Medulla oblongata (tissue), 1 donor: ENCODE data around the gene NTHL1.

Experiments used
- DNase-seq: peaks from one replicate; pipeline ENCODE4 v3.0.0-alpha.2; 2015; ENCODE audit errors: extremely low spot score

The NTHL1 gene

DNA sequence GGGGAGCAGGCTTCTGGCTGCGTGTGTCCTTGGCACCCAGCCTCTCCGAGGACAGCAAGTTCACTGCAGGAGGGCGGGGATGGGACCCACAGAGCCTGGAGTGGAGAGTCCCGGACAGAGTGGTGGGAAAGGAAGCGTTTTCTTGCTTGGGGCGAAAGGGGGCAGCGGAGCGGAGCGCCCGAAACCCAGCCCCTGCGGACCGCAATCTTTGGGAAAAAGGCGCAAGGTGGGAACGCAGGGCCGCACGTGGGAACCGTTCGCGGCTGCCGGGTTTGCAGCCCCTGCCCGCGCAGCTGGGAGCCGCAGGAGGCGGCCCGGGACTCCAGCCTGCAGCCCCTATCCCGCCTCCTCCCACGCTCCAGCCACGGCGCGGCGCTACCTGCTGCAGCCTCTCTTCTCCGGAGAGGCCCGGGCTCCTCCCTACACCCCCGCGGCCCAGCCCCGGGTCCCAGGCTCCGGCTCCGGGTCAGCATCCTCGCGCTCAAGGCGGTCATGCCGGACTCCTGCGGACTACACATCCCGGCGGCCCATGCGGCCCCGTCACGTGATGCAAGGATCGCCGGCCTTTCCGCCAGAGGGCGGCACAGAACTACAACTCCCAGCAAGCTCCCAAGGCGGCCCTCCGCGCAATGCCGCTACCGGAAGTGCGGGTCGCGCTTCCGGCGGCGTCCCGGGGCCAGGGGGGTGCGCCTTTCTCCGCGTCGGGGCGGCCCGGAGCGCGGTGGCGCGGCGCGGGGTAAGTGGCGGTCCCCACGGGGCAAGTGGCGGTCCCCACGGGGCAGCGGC lies at the start of gene NTHL1, which contains the start of gene TSC2:
Gene NTHL1, minus strand, starts transcription at position 505 of the 786 bp plus-strand sequence. Its CDS starts 11 bp downstream, at position 494.
Gene TSC2, plus strand, starts transcription at position 656 of the 786 bp plus-strand sequence. CDS start 631 bp downstream, outside the sequence.
- DNase-seq = peak; percentile 97

DNA sequence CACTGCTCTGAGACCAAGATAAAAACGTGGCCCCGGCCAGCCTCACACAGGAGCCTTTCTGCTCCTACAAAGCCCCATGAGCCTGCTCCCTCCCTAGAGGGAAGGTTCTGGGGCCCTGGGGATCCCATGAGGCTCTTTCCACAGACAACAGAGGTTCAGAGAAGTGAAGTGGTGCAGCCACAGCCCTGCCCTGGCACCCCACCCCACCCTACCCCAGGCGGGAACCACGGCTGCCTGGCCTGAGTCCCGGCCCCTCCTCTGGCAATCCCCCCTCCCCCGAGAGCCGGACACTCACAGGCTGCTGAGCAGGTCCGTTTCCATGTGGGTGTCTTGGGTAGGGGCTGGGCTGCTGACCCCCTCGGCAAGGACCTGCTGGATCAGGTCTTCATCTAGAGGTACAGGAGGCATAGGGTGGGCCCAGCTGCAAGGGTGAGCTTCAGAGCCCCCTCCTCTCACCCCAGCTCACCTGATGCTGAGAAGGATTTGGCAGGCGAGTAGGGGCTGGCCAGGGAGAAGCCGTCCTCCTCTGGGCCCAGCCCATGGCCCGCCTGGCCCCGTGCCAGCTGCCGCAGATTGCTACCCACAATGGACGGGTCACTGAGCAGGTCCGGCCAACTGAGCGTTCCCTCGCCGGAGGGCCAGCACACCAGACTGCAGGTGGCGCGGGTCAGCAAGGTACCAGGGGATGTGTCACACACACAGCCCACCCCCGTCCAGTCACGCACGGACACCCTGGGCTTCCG lies 49.4 kb upstream of the NTHL1 start:
- DNase-seq = no peak

DNA sequence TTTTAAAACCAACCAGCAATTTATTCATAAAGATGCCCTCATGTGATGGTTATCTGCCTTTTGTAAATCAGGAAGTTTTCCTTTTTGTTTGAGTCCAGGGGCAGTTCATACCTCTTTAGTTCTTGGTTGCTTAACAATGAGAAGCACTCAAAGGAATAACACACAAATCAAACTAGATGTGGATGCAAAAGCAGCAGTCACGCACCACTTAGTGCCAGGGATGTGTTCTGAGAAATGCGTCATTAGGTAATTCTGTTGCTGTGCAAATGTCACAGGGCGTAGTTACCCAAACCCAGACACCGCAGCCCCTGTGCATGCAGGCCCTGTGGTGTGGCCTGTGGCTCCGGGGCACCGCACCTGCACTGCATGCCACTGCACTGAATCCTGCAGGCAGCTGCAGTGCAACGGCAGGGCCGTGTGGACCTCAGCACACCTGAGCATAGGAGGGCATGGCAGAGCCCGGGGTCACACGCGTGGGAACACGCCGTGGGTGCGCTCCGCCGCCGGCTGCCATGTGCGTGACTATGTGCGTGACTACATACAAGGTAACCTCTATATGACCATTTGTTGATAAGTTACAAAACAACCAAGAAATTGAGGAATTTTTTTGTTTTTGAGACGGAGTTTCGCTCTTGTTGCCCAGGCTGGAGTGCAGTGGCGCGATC lies 48.4 kb upstream of the NTHL1 start:
- DNase-seq = no peak

DNA sequence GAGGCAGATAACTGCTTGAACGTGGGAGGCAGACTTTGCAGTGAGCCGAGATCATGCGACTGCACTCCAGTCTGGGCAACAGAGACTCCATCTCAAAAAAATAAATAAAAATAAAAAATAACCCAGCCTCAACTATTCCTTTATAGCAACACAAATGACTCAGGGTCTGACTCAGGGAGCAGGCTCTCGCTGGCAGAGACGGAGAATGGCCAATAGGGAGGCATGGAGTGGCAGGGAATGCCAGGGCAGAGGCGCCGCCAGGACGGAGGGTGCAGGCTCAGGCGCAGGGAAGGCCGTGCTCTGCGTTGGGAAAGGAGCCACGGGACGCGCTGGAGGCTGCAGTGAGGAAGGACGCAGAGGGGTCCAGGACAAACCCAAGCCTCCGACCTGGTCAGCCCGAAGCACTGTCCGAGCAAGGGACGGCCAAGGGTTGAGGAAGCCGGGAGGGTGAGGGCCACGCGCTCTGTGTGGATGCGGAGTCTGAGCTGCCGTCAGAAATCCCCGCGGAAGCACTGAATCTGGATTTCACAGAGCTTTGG lies 47.8 kb upstream of the NTHL1 start:
- no peak for DNase-seq

DNA sequence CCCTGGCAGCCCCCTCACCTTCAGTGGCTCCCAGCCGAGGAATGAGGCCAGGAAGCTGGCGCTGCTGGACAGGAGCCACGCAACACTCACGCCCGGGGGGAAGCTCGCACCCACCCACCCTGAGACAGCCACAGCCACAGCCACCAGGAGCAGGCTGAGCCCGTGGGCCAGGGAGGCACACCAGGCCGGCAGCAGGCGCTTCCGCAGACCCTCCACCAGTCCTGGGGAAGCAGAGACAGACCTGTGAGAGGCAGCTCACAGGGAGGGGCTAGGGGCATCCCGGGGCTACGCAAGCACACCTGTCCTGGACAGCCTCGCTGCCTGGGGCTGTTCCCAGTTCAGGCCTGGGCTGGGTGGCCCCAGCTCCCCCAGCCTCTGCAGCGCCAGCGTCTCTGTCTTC lies 46.2 kb upstream of the NTHL1 start:
- no peak for DNase-seq

DNA sequence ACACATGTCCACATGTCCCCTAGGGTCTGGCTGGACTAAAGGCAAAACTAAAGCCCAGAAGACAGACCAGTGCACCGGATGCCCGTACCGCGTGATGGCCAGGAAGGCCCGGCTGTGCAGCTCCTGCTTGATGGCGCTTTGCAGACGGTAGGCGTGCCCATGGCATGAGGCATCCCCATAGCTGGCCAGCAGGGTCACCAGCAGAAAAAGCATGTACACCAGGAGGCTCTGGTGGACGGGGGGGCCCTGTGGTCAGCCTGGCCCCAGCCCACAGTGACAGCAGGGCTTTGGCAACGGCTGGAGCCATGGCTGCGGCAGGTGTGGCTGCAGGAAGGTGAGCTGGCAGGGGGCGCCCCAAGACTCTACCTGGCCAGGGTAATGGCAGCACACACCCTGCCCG lies 45.2 kb upstream of the NTHL1 start:
- DNase-seq = no peak

DNA sequence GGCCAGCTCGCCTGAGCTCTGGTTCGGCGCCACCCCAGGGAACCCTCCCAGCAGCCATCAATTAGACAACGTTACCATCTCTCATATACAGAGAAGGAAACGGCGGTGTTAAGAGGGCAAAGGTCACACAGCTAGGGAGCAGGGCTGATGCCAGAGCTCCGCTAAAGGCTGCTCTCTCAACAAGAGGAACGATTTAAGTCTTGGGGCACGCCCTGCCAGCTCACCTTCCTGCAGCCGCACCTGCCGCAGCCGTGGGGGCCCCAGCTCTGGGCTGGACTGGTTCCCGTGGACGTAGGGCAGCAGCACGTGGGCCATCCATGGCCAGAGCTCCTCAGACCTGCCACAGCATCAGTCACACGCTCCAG lies 44.6 kb upstream of the NTHL1 start:
- DNase-seq = no peak

DNA sequence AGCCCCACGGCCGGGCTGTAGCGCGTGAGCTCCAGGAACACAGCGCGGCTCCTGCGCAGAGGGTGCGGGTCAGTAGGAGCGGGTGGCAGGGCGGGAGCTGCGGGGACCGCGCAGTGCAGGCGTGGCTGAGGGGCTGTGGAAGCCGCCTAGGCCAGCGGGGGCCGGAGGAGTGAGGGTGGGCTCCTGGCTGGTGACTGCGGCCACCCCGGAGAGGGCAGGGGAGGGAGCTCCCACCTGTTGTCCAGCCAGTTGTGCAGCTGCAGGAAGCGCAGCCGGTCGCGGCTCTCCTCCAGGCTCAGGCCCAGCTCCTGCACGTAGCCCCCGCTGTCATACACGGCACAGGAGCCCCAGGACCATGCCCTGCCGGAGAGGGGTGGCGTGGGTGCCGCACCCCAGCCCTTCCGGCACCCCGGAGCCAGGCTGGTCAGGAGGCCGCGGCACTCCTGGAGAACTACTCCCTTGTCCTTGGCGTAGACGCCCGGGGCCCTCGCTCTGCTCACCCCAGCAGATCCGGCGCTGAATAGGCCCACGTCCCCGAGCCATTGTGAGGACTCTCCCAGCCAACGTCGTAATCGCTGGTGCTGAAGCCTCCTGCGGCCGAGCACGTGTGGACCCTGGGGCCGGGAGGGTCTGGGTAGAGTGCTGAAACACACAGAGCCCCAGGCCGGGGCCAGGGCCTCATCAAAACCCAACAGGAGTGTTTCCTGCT lies 44.1 kb upstream of the NTHL1 start:
- DNase-seq = no peak

DNA sequence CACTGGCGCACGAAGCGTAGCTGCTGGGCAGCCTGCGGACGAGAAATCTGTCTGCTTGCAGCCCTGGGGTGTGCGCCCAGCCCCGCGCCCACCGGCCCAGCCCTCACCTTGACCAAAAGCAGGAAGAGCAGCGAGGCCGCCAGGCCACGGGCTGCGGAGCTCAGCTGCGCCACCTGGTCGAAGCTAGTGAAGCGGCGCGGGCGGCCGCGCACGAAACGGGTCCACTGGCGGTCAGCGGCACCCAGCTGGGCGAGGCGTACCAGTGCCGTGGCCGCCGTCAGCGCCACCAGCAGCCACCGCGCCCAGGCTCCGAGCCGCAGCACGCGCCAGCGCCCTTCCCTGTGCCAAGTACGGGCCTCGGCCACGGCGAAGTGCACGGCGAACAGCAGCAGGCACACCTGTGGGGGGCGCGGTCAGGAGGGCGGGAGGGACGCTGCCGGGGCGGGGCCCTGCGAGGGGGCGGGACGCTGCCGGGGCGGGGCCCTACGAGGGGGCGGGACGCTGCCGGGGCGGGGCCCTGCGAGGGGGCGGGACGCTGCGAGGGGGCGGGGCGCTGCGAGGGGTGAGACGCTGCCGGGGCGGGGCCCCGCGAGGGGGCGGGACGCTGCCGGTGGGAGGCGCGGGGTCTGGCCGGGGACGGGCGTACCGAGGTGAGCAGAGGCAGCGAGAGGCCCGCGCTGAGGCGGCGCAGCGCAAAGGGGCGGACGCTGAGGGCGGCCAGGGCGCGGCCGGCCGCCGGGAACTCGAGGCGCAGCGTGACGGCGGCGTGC lies 43.3 kb upstream of the NTHL1 start:
- DNase-seq = no peak

DNA sequence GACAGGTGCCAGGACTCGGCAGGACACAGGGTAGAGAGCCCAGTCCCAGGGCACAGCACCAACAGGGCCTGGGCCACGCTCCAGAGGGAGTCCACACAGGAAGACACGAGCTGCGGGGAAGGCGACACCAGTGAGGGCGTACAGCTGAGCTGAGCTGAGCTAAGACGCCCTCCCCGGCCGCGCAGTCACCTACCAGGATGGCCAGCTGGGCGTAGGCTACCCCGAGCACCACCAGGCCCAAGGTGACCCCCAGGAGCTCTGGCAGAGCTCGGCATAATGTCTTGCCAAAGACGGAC lies 42.8 kb upstream of the NTHL1 start:
- peak; percentile 35 for DNase-seq

DNA sequence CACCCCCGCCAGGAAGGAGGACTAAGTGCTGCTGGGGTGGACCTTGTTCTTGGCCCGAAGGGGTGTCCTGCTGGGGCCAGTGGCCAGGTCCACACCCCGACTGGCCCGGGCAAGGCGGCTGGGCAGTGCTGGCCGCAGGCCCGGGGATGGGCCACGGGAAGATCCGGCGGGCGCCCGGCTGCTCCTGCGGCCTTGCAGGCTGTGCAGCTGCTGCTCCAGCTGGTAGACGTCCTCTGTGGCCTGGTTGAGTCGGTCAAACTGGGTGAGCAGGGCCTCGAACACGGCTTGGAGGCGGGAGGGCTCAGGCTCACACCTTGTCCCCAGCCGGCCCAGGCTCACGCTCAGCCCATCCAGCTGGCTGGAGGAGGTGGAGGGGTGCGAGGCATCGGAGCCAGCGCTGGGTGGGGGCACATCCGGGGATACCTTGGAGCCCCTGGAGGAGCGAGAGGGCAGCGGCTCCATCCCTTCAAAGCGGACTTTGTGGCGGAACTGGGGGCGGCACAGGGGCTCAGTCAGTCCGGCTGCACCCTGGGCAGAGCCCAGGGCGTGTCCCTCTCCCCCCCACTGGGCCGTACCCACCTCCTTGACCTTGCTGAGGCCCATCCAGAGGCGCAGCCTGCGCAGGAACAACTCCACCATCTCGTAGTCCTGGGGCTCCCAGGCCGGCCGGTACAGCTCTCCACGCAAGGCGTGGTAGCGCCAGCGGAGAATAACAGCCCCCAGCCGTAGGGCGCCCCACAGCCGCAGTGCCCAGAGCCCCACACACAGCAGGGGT lies 42.3 kb upstream of the NTHL1 start:
- DNase-seq = no peak

DNA sequence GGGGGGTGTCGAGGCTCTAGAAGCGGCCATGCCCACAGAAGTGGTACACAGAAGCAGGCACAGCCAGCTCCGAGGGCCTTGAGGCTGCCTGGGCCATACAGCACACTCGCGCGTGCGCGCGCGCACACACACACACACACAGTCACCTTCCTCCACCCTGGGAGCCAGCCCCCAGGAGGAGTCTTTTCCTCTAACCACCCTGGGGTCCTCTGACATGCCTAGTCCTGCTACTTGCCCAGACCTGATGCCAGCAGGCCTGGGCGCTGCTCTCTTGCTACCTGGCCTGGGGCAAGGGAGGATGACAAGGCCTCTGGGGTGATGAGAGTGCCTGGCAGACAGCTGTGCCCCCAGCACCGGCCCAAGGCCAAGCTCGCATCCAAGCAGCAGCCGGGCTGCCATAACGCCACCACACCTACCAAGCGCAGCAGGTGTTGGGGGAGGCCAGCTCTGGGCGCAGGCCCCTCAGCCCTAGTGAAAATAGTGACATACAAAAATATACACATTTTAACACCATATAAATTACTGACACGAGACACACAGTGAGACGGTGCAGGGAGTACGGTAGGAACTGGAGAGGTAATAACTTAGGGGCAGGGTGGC lies 41.2 kb upstream of the NTHL1 start:
- no peak for DNase-seq

DNA sequence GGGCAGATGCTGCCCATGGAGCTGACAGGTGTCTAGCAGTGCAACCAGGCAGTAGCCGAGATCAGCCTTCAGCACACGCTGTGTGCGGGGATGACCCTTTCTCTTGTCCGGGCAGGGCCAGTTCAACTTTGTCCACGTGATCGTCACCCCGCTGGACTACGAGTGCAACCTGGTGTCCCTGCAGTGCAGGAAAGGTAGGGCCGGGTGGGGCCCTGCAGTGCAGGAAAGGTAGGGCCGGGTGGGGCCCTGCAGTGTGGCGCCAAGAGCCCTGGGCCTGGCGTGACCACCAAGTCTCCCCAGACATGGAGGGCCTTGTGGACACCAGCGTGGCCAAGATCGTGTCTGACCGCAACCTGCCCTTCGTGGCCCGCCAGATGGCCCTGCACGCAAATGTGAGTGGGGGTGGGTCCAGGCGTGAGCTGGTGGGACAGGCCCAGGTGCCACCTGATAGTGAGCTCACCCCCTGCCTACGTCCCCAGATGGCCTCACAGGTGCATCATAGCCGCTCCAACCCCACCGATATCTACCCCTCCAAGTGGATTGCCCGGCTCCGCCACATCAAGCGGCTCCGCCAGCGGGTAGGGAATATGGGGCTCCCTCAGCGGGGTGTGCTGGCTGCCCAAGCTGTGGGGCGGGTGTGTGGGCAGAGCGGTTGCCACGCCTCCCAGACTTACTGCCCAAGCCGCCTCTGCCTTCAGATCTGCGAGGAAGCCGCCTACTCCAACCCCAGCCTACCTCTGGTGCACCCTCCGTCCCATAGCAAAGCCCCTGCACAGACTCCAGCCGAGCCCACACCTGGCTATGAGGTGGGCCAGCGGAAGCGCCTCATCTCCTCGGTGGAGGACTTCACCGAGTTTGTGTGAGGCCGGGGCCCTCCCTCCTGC lies 40.4 kb upstream of the NTHL1 start:
- DNase-seq = no peak

DNA sequence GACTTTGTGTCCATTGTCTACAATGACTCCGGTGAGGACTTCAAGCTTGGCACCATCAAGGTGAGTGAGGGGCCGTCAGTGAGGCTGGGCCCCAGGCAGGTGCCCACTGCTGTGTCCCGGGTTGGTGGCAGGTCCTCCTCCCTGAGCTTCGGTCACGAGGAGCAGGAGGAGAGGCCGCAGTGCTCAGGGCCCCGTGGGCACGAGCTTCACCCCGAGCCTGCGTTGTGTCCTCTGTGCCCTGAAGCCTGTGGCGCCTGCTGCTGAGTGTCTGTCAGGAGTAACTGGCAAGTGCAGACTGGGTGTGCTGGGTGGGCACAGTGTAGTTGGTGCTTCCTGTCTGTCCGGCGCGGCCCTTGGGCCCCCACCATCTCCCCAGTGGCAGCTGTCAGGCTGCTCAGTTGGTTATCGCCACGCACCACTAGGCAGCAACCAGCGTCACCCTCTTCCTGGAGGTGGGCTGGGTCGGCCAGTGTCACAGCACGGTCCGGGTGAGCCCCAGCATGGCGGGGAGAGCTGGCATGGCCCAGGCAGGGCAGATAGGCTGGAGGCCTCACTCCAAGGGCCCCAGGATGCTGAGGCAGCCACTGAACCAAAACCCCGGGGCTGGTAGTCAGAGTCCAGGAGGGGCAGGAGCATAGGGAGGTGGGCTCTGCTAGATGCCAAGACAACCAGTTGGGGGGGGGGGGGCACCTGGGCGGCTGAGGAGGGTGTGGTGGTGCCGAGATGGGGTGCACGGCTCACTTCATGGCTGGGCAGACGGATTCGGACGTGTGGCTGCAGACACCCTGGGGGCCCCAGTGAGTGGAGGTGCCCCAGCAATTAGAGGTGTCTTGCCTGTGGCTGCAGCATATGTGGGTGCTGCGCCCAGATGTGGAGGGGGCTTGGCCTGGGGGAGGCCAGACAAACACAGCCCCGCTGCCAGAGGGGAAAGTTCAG lies 39.4 kb upstream of the NTHL1 start:
- no peak for DNase-seq

DNA sequence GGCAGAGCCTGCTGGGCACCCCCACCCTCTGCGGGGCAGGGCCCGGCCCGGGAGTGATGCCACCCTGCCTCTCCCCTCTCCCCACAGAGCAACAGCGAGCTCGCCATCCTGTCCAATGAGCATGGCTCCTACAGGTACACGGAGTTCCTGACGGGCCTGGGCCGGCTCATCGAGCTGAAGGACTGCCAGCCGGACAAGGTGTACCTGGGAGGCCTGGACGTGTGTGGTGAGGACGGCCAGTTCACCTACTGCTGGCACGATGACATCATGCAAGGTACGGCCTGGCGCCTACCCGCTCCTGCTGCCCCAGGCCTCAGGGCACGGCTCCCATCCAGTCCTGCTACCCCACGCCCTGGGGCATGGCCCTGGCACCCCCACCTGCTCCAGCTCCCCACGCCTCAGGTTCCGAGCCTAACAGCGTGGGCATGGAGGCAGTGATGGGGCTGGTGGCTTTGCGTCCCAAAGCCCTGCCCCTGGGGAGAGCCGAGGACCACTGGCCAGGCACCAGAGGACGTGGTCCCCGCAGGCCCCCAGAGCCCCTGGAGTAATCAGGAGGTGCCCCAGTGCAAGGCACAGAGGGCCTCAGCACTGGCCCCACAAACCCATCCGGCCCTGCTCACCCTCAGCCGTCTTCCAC lies 38.6 kb upstream of the NTHL1 start:
- DNase-seq = no peak

DNA sequence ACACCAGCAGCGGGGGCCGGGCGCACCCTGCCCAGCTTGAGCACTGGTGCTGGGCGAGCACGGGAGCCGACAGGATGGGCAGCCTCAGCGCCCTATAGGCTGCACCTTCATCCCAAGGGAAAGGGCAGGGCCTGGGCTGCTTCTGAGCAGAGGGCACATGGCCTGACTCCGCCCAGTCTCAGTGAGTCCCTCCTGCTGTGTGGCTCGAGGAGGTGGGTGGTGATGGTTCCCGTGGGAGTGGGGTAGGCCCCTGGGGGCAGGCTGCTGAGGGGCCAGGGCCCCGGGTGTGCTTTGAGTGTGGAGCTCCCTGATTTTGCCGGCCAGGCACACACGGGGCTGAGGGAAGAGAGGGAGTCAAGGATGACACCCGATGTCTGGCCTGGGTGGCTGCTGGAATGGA lies 38.0 kb upstream of the NTHL1 start:
- DNase-seq = no peak

DNA sequence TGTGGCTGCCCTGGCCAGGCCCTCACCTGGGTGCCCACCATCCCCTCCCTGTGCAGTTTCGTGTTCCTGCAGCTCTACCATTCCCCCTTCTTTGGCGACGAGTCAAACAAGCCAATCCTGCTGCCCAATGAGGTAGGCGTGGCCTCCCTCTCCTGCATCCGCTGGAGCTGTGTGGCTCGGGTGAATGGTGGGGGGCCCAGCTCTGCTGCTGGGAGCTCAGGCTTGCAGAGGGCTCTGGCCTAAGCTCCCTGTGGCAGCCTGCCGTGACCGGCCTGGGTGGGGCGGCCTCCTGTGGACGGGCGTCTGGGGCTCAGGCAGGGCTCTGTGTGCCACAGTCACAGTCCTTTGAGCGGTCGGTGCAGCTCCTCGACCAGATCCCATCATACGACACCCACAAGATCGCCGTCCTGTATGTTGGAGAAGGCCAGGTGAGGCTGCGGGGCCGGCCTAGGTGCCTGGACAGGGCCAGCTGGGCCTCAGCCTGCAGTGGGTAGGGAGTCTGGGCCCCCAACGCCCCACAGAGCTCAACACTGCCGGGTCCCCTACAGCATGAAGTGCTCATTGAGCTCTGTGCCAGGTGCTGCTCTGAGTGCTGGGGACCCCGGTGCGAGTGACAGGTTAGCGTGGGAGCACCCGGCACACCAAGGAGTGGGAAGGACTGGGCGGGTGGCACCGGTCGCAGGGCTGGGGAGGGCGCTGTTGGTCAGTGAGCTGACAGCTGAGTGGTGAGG lies 37.4 kb upstream of the NTHL1 start:
- DNase-seq = no peak
